MM.1S (cell line): ENCODE measurements around the gene SEPTIN1.

Experiments used
- DNase-seq: peaks from one replicate; pipeline ENCODE4 v3.0.0-alpha.2; 2015
- H2AFZ ChIP-seq: fragments of 300-600 bp; sonication (generic); 2 replicates; pipeline ENCODE4 v1.6.0; 2016; ENCODE audit warnings: antibody characterized with exemption, low read length
- H3F3A ChIP-seq: fragments of 300-600 bp; sonication (generic); 2 replicates; pipeline ENCODE4 v1.6.1; 2016; ENCODE audit warnings: mild to moderate bottlenecking, antibody characterized with exemption, low read length, moderate library complexity, mixed read lengths; ENCODE audit not compliant: insufficient read depth
- H3K27ac ChIP-seq: fragments of 300-600 bp; sonication (generic); 2 replicates; pipeline ENCODE4 v1.5.1; 2016; ENCODE audit warnings: mild to moderate bottlenecking, low read length
- H3K27me3 ChIP-seq: fragments of 300-600 bp; sonication (generic); replicated peaks from 2 replicates; pipeline ENCODE4 v1.6.0; 2016; ENCODE audit warnings: low read length; ENCODE audit not compliant: insufficient read depth
- H3K36me3 ChIP-seq: fragments of 300-600 bp; sonication (generic); replicated peaks from 2 replicates; pipeline ENCODE4 v1.6.1; 2016; ENCODE audit warnings: mild to moderate bottlenecking, low read length, mixed read lengths; ENCODE audit not compliant: insufficient read depth
- H3K4me1 ChIP-seq: fragments of 300-600 bp; sonication (generic); 2 replicates; pipeline ENCODE4 v1.6.1; 2016; ENCODE audit warnings: low read length, mixed read lengths
- H3K4me2 ChIP-seq: fragments of 300-600 bp; sonication (generic); 2 replicates; pipeline ENCODE4 v1.6.0; 2016; ENCODE audit warnings: low read depth, low read length
- H3K4me3 ChIP-seq: fragments of 300-600 bp; sonication (generic); 2 replicates; pipeline ENCODE4 v1.5.1; 2016; ENCODE audit warnings: low read length, mixed read lengths
- H3K79me2 ChIP-seq: fragments of 300-600 bp; sonication (generic); 2 replicates; pipeline ENCODE4 v1.6.1; 2016; ENCODE audit warnings: mixed run types, low read length, mixed read lengths
- H3K9ac ChIP-seq: fragments of 300-600 bp; sonication (generic); 2 replicates; pipeline ENCODE4 v1.6.1; 2016; ENCODE audit warnings: low read length, mixed read lengths
- H3K9me2 ChIP-seq: fragments of 300-600 bp; sonication (generic); replicated peaks from 2 replicates; pipeline ENCODE4 v1.6.1; 2016; ENCODE audit warnings: mild to moderate bottlenecking, low read length, mixed read lengths; ENCODE audit not compliant: insufficient read depth
- H3K9me3 ChIP-seq: fragments of 300-600 bp; sonication (generic); replicated peaks from 2 replicates; pipeline ENCODE4 v1.6.1; 2016; ENCODE audit warnings: mild to moderate bottlenecking, low read length, mixed read lengths; ENCODE audit not compliant: insufficient read depth
- H4K20me1 ChIP-seq: fragments of 300-600 bp; sonication (generic); 2 replicates; pipeline ENCODE4 v1.6.1; 2016; ENCODE audit warnings: mild to moderate bottlenecking, low read length, moderate library complexity, mixed read lengths; ENCODE audit not compliant: insufficient read depth
- CTCF ChIP-seq: fragments of 300-600 bp; sonication (generic); IDR thresholded peaks from 2 replicates; pipeline ENCODE4 v1.5.1; 2016; ENCODE audit warnings: antibody characterized with exemption, low read length, mixed read lengths
- EZH2 ChIP-seq: fragments of 300-600 bp; sonication (generic); optimal IDR thresholded peaks from 2 replicates; pipeline ENCODE3; 2017; ENCODE audit warnings: low read depth, mild to moderate bottlenecking, antibody characterized with exemption, low read length, mixed read lengths
- EZH2phosphoT487 ChIP-seq: fragments of 300-600 bp; sonication (generic); IDR thresholded peaks from 2 replicates; pipeline ENCODE4 v1.6.1; 2018; ENCODE audit warnings: antibody characterized with exemption, low read length

SEPTIN1 gene

GRCh38 chr16:30416047-30416603 is 33.8 kb upstream of the SEPTIN1 start:
- H3K9me2 ChIP-seq = no peaks in the 10 kb centered on the region
- no peaks in the 10 kb centered on the region for H3K27me3 ChIP-seq
- no peak for DNase-seq
- H3K79me2 ChIP-seq = peaks cover 10% of the 10 kb centered on the region; the same call in 1 of the 2 replicates
- H2AFZ ChIP-seq = no peak overlapping the region
- no peaks in the 10 kb centered on the region for H4K20me1 ChIP-seq
- peaks cover 33% of the 10 kb centered on the region for H3F3A ChIP-seq
- H3K4me1 ChIP-seq = peaks cover 26% of the 10 kb centered on the region
- no peak overlapping the region for H3K4me3 ChIP-seq
- H3K9me3 ChIP-seq = no peaks in the 10 kb centered on the region
- no peak for TF ChIP-seq EZH2
- TF ChIP-seq EZH2phosphoT487 = no peak
- TF ChIP-seq CTCF = no peak
- H3K4me2 ChIP-seq = no peak overlapping the region
- 0 out of 2 replicates have a peak, but pooled peaks cover 4% of the 10 kb centered on the region for H3K36me3 ChIP-seq
- no peak overlapping the region for H3K9ac ChIP-seq
- H3K27ac ChIP-seq = peak overlapping the region; percentile 30; the same call in 1 of the 2 replicates

- TF ChIP-seq EZH2 (no peak), EZH2phosphoT487 (no peak), CTCF (no peak)
- no peak overlapping the region for H3K27ac ChIP-seq
- peaks cover 24% of the 10 kb centered on the region for H3F3A ChIP-seq
- no peak overlapping the region for H3K4me2 ChIP-seq
- no peaks in the 10 kb centered on the region for H4K20me1 ChIP-seq
- H2AFZ ChIP-seq = no peak overlapping the region
- 0 out of 2 replicates have a peak, but pooled peaks cover 4% of the 10 kb centered on the region for H3K36me3 ChIP-seq
- no peak for DNase-seq
- H3K4me1 ChIP-seq = peaks cover 32% of the 10 kb centered on the region
- H3K9me2 ChIP-seq = no peaks in the 10 kb centered on the region
- H3K27me3 ChIP-seq = no peaks in the 10 kb centered on the region
- H3K79me2 ChIP-seq = peaks cover 18% of the 10 kb centered on the region; the same call in 1 of the 2 replicates
- H3K9me3 ChIP-seq = no peaks in the 10 kb centered on the region
- H3K4me3 ChIP-seq = no peak overlapping the region
- H3K9ac ChIP-seq = no peak overlapping the region
Measured at GRCh38 chr16:30414159-30414558, 31.8 kb upstream of the SEPTIN1 start.

- no peaks in the 10 kb centered on the region for H3K27me3 ChIP-seq
- no peaks in the 10 kb centered on the region for H3K9me2 ChIP-seq
- no peak for TF ChIP-seq CTCF
- peaks cover 16% of the 10 kb centered on the region for H3F3A ChIP-seq
- H3K36me3 ChIP-seq = 0 out of 2 replicates have a peak, but pooled peaks cover 4% of the 10 kb centered on the region
- no peak overlapping the region for H3K4me2 ChIP-seq
- no peak overlapping the region for H3K4me3 ChIP-seq
- no peak for DNase-seq
- H4K20me1 ChIP-seq = no peaks in the 10 kb centered on the region
- no peak overlapping the region for H3K9ac ChIP-seq
- no peaks in the 10 kb centered on the region for H3K9me3 ChIP-seq
- H3K4me1 ChIP-seq = peaks cover 31% of the 10 kb centered on the region
- peaks cover 21% of the 10 kb centered on the region for H3K79me2 ChIP-seq
- H3K27ac ChIP-seq = no peak overlapping the region
- no peak overlapping the region for H2AFZ ChIP-seq
Measured at GRCh38 chr16:30413112-30413806, 30.9 kb upstream of the SEPTIN1 start.
